Smooth muscle cell (in vitro differentiated cells): Measurements from ENCODE around the gene GRM8. TPM values are rescaled to one million over a fixed set of nuclear protein-coding genes. Genes with fewer than 3 reads are reported as not detected.
A peak's percentile ranks its signal among the peaks of the same experiment; 100 is the strongest.

ENCODE experiments used
- DNase-seq: peaks from one replicate; lab custom pipeline; 2025; ENCODE audit not compliant: unreplicated experiment; lab: John Stamatoyannopoulos, UW
- H2AFZ ChIP-seq: fragments of 200-600 bp; sonication (generic); 2 replicates; pipeline ENCODE4 v1.6.0; 2016; ENCODE audit warnings: antibody characterized with exemption, low read depth, mild to moderate bottlenecking
- H3F3A ChIP-seq: fragments of 200-600 bp; sonication (generic); 2 replicates; pipeline ENCODE4 v1.6.0; 2017; ENCODE audit warnings: antibody characterized with exemption, low read depth
- H3K27ac ChIP-seq: fragments of 200-600 bp; sonication (generic); 2 replicates; pipeline ENCODE4 v1.5.1; 2016; ENCODE audit warnings: low read depth, mild to moderate bottlenecking
- H3K27me3 ChIP-seq: fragments of 200-600 bp; sonication (generic); 2 replicates; pipeline ENCODE4 v1.6.1; 2016; ENCODE audit warnings: low read depth, mild to moderate bottlenecking
- H3K36me3 ChIP-seq: fragments of 200-600 bp; sonication (generic); 2 replicates; pipeline ENCODE4 v1.5.1; 2016; ENCODE audit warnings: low read depth
- H3K4me1 ChIP-seq: fragments of 200-600 bp; sonication (generic); 2 replicates; pipeline ENCODE4 v1.5.1; 2016; ENCODE audit warnings: low read depth
- H3K4me2 ChIP-seq: fragments of 200-600 bp; sonication (generic); 2 replicates; pipeline ENCODE4 v1.6.0; 2016; ENCODE audit warnings: mild to moderate bottlenecking
- H3K4me3 ChIP-seq: fragments of 200-600 bp; sonication (generic); 2 replicates; pipeline ENCODE4 v1.5.1; 2016; ENCODE audit warnings: mild to moderate bottlenecking
- H3K79me2 ChIP-seq: fragments of 200-600 bp; sonication (generic); 2 replicates; pipeline ENCODE4 v1.6.0; 2016; ENCODE audit warnings: low read depth, mild to moderate bottlenecking
- H3K9ac ChIP-seq: fragments of 200-600 bp; sonication (generic); 2 replicates; pipeline ENCODE4 v1.6.0; 2016; ENCODE audit warnings: low read depth
- H3K9me3 ChIP-seq: fragments of 200-600 bp; sonication (generic); replicated peaks from 2 replicates; pipeline ENCODE4 v1.5.1; 2016; ENCODE audit warnings: low read depth
- H4K20me1 ChIP-seq: fragments of 200-600 bp; sonication (generic); 2 replicates; pipeline ENCODE4 v1.6.0; 2016; ENCODE audit warnings: low read depth
- WGBS: methylation state at CpG from one replicate; pipeline ENCODE4 v1.1.7; 2016; ENCODE audit warnings: low lambda C conversion rate; 5-methylcytosine and 5-hydroxymethylcytosine counted together
- polyA plus RNA-seq: library from polyadenylated mRNA; unstranded; fragments of >200 nt; fragmentation: Nextera tagmentation; extraction: Ambion mirVana; gene quantifications from 2 replicates; pipeline ENCODE4 v1.2.1, GENCODE V29; 2016
- total RNA-seq: library from RNA; depleted of rRNA; stranded (reverse); fragments of >200 nt; gene quantifications from 2 replicates; pipeline ENCODE4 v1.2.3, GENCODE V29; 2014
- TF ChIP-seq, protein P1 (sequence below): fragments of 200-600 bp; sonication (generic); IDR thresholded peaks from 2 replicates; pipeline ENCODE4 v1.5.1; 2017; ENCODE audit warnings: borderline replicate concordance, mild to moderate bottlenecking, antibody characterized with exemption; ENCODE audit not compliant: insufficient read depth, poor library complexity, severe bottlenecking

Gene GRM8
- total and polyA plus RNA-seq, 2 experiments from 2014 or later, result 9.8 to 20.5 TPM

- Histone ChIP-seq H3K36me3 (no peaks in the 10 kb centered on the region), H3F3A (peaks cover 8% of the 10 kb centered on the region), H3K9me3 (no peaks in the 10 kb centered on the region), H4K20me1 (no peaks in the 10 kb centered on the region), H3K27me3 (no peaks in the 10 kb centered on the region), H3K4me3 (no peak overlapping the region), H3K4me1 (peaks cover 10% of the 10 kb centered on the region), H3K79me2 (no peaks in the 10 kb centered on the region), H3K27ac (no peak overlapping the region), H3K9ac (no peak overlapping the region), H2AFZ (no peak overlapping the region), H3K4me2 (no peak overlapping the region)
- TF ChIP-seq, protein P1, sequence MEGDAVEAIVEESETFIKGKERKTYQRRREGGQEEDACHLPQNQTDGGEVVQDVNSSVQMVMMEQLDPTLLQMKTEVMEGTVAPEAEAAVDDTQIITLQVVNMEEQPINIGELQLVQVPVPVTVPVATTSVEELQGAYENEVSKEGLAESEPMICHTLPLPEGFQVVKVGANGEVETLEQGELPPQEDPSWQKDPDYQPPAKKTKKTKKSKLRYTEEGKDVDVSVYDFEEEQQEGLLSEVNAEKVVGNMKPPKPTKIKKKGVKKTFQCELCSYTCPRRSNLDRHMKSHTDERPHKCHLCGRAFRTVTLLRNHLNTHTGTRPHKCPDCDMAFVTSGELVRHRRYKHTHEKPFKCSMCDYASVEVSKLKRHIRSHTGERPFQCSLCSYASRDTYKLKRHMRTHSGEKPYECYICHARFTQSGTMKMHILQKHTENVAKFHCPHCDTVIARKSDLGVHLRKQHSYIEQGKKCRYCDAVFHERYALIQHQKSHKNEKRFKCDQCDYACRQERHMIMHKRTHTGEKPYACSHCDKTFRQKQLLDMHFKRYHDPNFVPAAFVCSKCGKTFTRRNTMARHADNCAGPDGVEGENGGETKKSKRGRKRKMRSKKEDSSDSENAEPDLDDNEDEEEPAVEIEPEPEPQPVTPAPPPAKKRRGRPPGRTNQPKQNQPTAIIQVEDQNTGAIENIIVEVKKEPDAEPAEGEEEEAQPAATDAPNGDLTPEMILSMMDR, result no peak
- DNase-seq, result no peak
- WGBS, result 100% methylated on average over 21 of the region's 31 CpGs
Observed at GRCh38 chr7:126806614-126807013, 446.1 kb downstream of the GRM8 start.

DNA sequence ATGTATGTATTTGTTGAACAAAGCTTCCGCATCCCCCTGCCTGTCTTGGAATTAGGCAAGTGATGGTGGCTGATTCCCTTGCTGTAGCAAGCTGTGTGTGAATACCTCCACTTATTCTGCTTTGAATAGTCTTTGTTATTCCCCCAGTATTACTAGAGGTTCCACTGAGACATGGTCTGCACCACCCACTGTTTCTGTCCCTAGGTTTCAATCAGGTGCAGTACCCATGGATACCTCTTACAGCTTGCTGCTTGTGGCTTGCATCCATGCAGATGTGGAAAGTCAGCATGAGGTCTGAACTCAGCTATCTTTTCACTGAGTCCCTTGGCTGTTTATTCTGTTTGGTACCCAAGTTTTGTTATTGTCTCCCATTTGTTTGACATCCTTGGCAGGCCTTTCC, 447.4 kb downstream of the GRM8 start:
- H4K20me1 ChIP-seq, result no peaks in the 10 kb centered on the region
- no peak overlapping the region for H2AFZ ChIP-seq
- no peak overlapping the region for H3K4me3 ChIP-seq
- DNase-seq, result no peak
- H3K27ac ChIP-seq, result no peak overlapping the region
- no peaks in the 10 kb centered on the region for H3K27me3 ChIP-seq
- WGBS, result 100% methylated on average over 1 of the region's 1 CpG
- no peaks in the 10 kb centered on the region for H3K79me2 ChIP-seq
- TF ChIP-seq, protein P1, result no peak
- H3K9ac ChIP-seq, result no peak overlapping the region
- peaks cover 8% of the 10 kb centered on the region for H3F3A ChIP-seq
- peaks cover 10% of the 10 kb centered on the region for H3K4me1 ChIP-seq
- no peak overlapping the region for H3K4me2 ChIP-seq
- H3K36me3 ChIP-seq, result no peaks in the 10 kb centered on the region
- H3K9me3 ChIP-seq, result no peaks in the 10 kb centered on the region

DNA sequence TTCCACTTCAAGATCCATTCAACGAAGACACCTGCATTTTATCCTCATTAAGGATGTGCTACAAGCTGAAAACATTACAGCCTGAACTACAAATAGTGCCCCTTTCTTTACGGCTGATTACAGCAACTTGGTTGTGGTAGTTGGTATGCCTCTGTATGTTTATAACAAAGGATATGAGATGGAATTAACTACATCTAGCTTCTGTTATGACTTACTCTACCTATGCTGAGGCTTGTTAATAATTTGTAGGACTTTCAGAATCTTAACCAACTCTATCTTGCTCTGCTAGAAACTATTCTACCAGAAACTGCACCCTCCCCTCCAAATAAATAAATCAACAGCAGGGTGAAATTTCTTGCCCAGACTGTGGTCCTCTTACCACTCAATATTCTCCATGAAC, 448.1 kb downstream of the GRM8 start:
- H3K36me3 ChIP-seq, result no peaks in the 10 kb centered on the region
- H3K27ac ChIP-seq, result no peak overlapping the region
- H3K4me2 ChIP-seq, result peak overlapping the region; percentile 73
- no peak overlapping the region for H2AFZ ChIP-seq
- H3K4me3 ChIP-seq, result no peak overlapping the region
- H3K9ac ChIP-seq, result no peak overlapping the region
- no peaks in the 10 kb centered on the region for H4K20me1 ChIP-seq
- TF ChIP-seq, protein P1, result no peak
- no peak for DNase-seq
- peaks cover 10% of the 10 kb centered on the region for H3K4me1 ChIP-seq
- H3K27me3 ChIP-seq, result no peaks in the 10 kb centered on the region
- H3K9me3 ChIP-seq, result no peaks in the 10 kb centered on the region
- peaks cover 8% of the 10 kb centered on the region for H3F3A ChIP-seq
- 29% methylated on average over 2 of the region's 2 CpGs for WGBS
- H3K79me2 ChIP-seq, result no peaks in the 10 kb centered on the region

DNA sequence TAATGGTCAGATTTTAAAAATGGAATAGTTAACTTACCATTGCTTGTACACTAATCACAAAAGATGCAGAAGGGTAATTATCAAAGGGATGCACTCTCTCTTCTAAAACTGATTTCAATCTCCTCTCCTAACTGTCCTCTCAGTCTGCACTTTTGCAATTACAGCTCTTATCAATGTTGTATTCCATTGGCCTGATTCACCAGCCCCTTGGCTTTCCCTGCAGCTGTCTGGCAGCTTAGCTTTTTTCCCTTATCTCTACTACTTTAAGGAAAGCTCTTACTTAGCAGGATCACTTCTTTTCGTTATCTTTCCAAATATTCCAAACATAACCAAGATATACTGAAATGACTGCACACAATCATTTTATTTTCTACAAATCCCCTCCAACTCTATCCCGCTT, 448.8 kb downstream of the GRM8 start:
- peak overlapping the region; percentile 73 for H3K4me2 ChIP-seq

More for the DNA sequence above, 448.8 kb downstream of the GRM8 start:
- 11% methylated on average over 2 of the region's 2 CpGs for WGBS
- Histone ChIP-seq H3K4me3 (no peak overlapping the region), H3K27ac (no peak overlapping the region), H3K79me2 (no peaks in the 10 kb centered on the region), H3K9me3 (no peaks in the 10 kb centered on the region), H3K36me3 (no peaks in the 10 kb centered on the region), H4K20me1 (no peaks in the 10 kb centered on the region), H3K9ac (no peak overlapping the region), H3K27me3 (no peaks in the 10 kb centered on the region), H2AFZ (no peak overlapping the region), H3F3A (peaks cover 8% of the 10 kb centered on the region), H3K4me1 (peaks cover 10% of the 10 kb centered on the region)
- TF ChIP-seq, protein P1, result no peak
- DNase-seq, result no peak
